Coronary artery (tissue), 2 donors: ENCODE results near the gene ZNF638.

Source experiments
- DNase-seq: peaks from one replicate; pipeline ENCODE4 v3.0.0-alpha.2; 2017; ENCODE audit warnings: low spot score
- H3K27ac ChIP-seq, 2 donors: fragments of 200-600 bp; sonication (generic); one replicate each; pipeline ENCODE4 v1.5.1; 2016 to 2019
- H3K4me3 ChIP-seq: fragments of 200-600 bp; sonication (generic); 2 replicates; pipeline ENCODE4 v1.5.1; 2016; ENCODE audit warnings: mild to moderate bottlenecking, moderate library complexity
- TF ChIP-seq, protein P1 (sequence below): fragments of 200-600 bp; sonication (generic); IDR thresholded peaks from one replicate; pipeline ENCODE4 v1.5.1; 2019; ENCODE audit warnings: antibody characterized with exemption

Gene ZNF638

DNA sequence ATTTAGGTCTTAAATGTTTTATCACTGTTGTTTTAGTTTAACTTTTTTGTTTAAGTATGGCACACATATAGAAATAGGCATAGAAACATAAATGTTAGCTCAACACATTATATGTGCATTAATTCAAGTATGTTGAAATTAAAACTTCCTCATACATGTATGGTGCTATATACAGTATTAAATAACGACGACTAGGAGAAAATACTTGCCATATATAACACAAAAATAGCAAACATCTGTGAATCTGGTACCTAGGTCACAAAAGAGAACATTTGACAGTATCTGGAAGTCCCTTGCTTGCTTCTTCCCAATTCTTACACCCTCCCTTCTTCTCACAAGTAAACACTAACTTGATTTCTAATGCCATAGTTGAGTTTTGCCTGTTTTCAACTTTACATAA lies 38.4 kb downstream of the ZNF638 start:
- no peak overlapping the region for H3K4me3 ChIP-seq
- no peak overlapping the region for H3K27ac ChIP-seq
- DNase-seq, result no peak
- TF ChIP-seq, protein P1, sequence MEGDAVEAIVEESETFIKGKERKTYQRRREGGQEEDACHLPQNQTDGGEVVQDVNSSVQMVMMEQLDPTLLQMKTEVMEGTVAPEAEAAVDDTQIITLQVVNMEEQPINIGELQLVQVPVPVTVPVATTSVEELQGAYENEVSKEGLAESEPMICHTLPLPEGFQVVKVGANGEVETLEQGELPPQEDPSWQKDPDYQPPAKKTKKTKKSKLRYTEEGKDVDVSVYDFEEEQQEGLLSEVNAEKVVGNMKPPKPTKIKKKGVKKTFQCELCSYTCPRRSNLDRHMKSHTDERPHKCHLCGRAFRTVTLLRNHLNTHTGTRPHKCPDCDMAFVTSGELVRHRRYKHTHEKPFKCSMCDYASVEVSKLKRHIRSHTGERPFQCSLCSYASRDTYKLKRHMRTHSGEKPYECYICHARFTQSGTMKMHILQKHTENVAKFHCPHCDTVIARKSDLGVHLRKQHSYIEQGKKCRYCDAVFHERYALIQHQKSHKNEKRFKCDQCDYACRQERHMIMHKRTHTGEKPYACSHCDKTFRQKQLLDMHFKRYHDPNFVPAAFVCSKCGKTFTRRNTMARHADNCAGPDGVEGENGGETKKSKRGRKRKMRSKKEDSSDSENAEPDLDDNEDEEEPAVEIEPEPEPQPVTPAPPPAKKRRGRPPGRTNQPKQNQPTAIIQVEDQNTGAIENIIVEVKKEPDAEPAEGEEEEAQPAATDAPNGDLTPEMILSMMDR, result no peak

- Histone ChIP-seq H3K4me3 (no peak overlapping the region), H3K27ac (no peak overlapping the region)
- TF ChIP-seq, protein P1, result no peak
- DNase-seq, result no peak
These were observed 40.5 kb downstream of the ZNF638 start for GRCh38 chr2:71372042-71372441.

GRCh38 chr2:71379086-71379485 lies 47.5 kb downstream of the ZNF638 start:
- no peak for DNase-seq
- TF ChIP-seq, protein P1, result no peak
- Histone ChIP-seq H3K4me3 (no peak overlapping the region), H3K27ac (no peak overlapping the region)

DNA sequence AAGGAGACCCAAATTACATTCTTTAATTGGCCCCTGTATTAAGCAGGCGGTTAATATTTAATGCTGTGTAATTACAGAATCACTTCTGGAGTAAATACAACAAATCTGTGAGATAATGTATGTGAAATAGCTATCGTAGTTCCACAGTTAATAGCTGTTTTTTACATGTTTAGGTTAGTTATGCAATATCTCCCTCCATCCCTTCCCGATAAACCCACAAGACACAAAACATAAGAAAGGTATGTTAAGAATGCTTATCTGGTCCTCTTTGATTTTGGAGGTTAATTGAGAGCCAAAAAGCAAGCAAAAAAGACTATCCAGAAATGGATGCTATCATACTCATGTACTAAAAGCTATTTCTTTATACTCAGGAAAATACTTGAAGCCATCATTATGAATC lies 49.1 kb downstream of the ZNF638 start:
- DNase-seq, result no peak
- TF ChIP-seq, protein P1, result no peak
- Histone ChIP-seq H3K4me3 (no peak overlapping the region), H3K27ac (no peak overlapping the region)

- TF ChIP-seq, protein P1, result no peak
- Histone ChIP-seq H3K27ac (no peak overlapping the region), H3K4me3 (no peak overlapping the region)
- DNase-seq, result no peak
These were observed 53.4 kb downstream of the ZNF638 start for GRCh38 chr2:71385012-71385411.

DNA sequence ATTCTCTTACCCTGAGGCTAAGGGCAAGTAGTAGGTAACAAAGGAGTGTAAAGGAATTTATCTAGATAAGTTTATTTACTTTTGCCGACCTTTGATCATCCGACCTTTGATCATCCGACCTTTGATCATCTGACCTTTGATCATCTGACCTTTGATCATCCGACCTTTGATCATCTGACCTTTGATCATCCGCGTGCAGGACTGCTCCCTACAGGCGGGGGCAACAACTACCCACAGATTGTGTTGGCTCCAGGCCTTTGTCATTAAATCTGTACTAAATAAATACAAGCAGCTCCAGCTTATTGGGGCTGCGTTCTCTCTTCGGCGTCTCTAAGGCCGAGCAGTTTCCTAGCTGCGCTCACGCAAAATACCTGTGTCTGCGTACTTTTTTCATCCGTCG lies 56.6 kb downstream of the ZNF638 start:
- H3K27ac ChIP-seq, result no peak overlapping the region
- DNase-seq, result no peak
- H3K4me3 ChIP-seq, result no peak overlapping the region
- TF ChIP-seq, protein P1, result no peak

DNA sequence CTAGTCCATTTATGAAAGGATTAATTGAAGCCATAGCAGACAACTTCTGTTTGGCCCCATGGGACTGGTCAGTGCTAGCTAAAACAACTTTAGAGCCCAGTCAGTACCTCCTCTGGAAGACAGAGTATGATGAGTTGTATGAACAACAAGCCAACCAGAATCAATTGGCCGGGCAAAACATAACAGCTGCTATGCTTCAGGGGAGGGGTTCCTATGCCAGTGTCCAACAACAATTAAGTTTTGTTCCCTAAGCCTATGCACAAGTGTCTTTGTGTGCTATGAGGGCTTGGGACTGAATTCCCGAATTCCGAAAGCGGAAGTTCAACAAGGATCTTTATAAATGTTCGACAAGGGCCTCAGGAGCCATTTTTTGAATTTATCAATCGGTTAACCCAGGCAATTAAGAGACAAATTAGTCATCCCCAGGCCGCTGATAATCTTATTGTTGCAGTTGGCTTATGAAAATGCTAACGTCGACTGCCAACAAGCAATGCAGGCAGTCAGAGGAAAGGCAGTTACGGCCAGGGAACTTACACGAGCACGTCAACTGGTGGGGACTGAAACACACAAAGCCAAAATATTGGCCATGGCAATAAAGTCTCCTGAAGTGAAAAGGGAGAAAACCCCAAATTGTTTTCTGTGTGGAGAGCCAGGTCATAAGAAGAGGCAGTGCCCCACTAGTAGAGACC lies 57.9 kb downstream of the ZNF638 start:
- Histone ChIP-seq H3K27ac (no peak overlapping the region), H3K4me3 (no peak overlapping the region)
- TF ChIP-seq, protein P1, result no peak
- DNase-seq, result no peak
